Hepatocyte (in vitro differentiated cells): ENCODE results near the gene MAGI3. TPM values are rescaled to one million over a fixed set of nuclear protein-coding genes. Genes with fewer than 3 reads are reported as not detected.
A peak's percentile ranks its signal among the peaks of the same experiment; 100 is the strongest.

Experiments
- DNase-seq: peaks from one replicate; pipeline ENCODE4 v3.0.0-alpha.2; 2016; ENCODE audit warnings: low spot score
- H2AFZ ChIP-seq: fragments of 200-600 bp; sonication (generic); 2 replicates; pipeline ENCODE4 v1.6.0; 2016; ENCODE audit warnings: antibody characterized with exemption, mild to moderate bottlenecking
- H3K27ac ChIP-seq: fragments of 200-600 bp; sonication (generic); 2 replicates; pipeline ENCODE4 v1.5.1; 2016; ENCODE audit warnings: mild to moderate bottlenecking
- H3K27me3 ChIP-seq: fragments of 200-600 bp; sonication (generic); 2 replicates; pipeline ENCODE4 v1.6.1; 2016
- H3K36me3 ChIP-seq: fragments of 200-600 bp; sonication (generic); replicated peaks from 2 replicates; pipeline ENCODE4 v1.5.1; 2016; ENCODE audit warnings: low read depth; ENCODE audit not compliant: insufficient read depth
- H3K4me1 ChIP-seq: fragments of 200-600 bp; sonication (generic); 2 replicates; pipeline ENCODE4 v1.5.1; 2016; ENCODE audit warnings: mild to moderate bottlenecking, moderate library complexity; ENCODE audit not compliant: insufficient read depth
- H3K4me2 ChIP-seq: fragments of 200-600 bp; sonication (generic); 2 replicates; pipeline ENCODE4 v1.6.0; 2016
- H3K4me3 ChIP-seq: fragments of 200-600 bp; sonication (generic); 2 replicates; pipeline ENCODE4 v1.5.1; 2016; ENCODE audit warnings: mild to moderate bottlenecking
- H3K79me2 ChIP-seq: fragments of 200-600 bp; sonication (generic); 2 replicates; pipeline ENCODE4 v1.6.0; 2017; ENCODE audit warnings: mild to moderate bottlenecking
- H3K9me2 ChIP-seq: fragments of 200-600 bp; sonication (generic); replicated peaks from 2 replicates; pipeline ENCODE4 v1.6.0; 2017; ENCODE audit warnings: mild to moderate bottlenecking; ENCODE audit not compliant: insufficient read depth
- H3K9me3 ChIP-seq: fragments of 200-600 bp; sonication (generic); 2 replicates; pipeline ENCODE4 v1.5.1; 2016; ENCODE audit warnings: low read depth, mild to moderate bottlenecking
- H4K20me1 ChIP-seq: fragments of 200-600 bp; sonication (generic); 2 replicates; pipeline ENCODE4 v1.6.0; 2016; ENCODE audit warnings: mild to moderate bottlenecking; ENCODE audit not compliant: insufficient read depth, poor library complexity, severe bottlenecking
- CTCF ChIP-seq: fragments of 200-600 bp; sonication (generic); IDR thresholded peaks from 2 replicates; pipeline ENCODE4 v1.5.1; 2016; ENCODE audit warnings: antibody characterized with exemption, mild to moderate bottlenecking; ENCODE audit not compliant: poor library complexity
- EZH2 ChIP-seq: fragments of 200-600 bp; sonication (generic); IDR thresholded peaks from 2 replicates; pipeline ENCODE4 v1.6.1; 2016; ENCODE audit warnings: antibody characterized with exemption, mild to moderate bottlenecking, borderline replicate concordance
- EZH2phosphoT487 ChIP-seq: fragments of 200-600 bp; sonication (generic); IDR thresholded peaks from one replicate; pipeline ENCODE4 v1.6.1; 2018; ENCODE audit warnings: antibody characterized with exemption, mild to moderate bottlenecking, low read depth, moderate library complexity; ENCODE audit not compliant: unreplicated experiment, severe bottlenecking
- WGBS: methylation state at CpG from one replicate; pipeline ENCODE4 v1.1.6; 2016; ENCODE audit warnings: low lambda C conversion rate; ENCODE audit errors: missing lambda C conversion rate; 5-methylcytosine and 5-hydroxymethylcytosine counted together
- polyA plus RNA-seq: library from polyadenylated mRNA; unstranded; fragments of >200 nt; fragmentation: Nextera tagmentation; extraction: Ambion mirVana; gene quantifications from 2 replicates; pipeline ENCODE4 v1.2.1, GENCODE V29; 2016
- total RNA-seq: library from RNA; depleted of rRNA; stranded (reverse); fragments of >200 nt; gene quantifications from 2 replicates; pipeline ENCODE4 v1.2.3, GENCODE V29; 2014

Gene MAGI3
- total and polyA plus RNA-seq, 2 experiments from 2014 or later, result 15.9 to 22.4 TPM

DNA sequence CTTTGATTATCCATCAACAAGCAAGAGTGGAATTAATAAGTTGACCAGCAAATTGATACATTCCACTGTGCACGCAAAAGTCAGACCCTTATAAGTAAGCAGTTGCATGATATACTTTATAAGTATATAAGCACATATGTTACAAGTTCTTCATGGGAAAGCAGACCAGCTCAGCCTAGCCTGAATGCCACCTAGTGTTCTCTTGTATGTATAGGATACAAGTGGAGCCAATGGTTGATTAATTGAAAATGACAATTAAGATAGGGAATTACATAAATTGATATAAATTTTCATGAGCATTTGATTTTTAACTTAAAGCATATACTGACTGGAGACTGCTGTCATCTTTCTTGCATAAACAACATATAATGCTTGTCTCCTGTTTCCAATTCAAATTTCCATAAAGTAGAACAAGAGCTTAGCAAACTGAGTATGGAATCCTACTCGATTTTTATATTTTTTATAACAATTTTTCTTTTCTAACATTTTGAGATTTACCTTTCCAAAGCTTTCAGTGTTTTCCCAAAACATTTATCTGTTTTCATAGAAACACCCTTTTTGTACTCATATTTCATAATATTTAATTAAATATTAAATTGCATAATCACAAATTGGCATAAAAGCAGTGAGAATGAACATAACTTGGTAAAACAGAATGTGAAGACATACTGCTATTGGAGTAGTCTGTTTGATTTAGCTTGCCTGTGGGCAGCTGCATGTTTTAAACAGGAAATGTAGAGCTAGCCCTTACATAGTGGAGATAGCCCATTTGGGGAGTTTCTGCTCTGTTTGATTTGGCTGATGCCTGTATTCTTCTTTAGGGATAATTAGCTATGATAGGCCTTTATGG lies 62.8 kb downstream of the MAGI3 start:
- WGBS, result 70% methylated on average over 2 of the region's 2 CpGs
- Histone ChIP-seq H3K9me3 (no peaks in the 10 kb centered on the region), H3K27me3 (no peaks in the 10 kb centered on the region), H3K79me2 (peaks cover 78% of the 10 kb centered on the region), H3K4me2 (no peak overlapping the region), H3K4me3 (no peak overlapping the region), H3K27ac (no peak overlapping the region), H2AFZ (no peak overlapping the region), H4K20me1 (no peaks in the 10 kb centered on the region), H3K4me1 (peaks cover 4% of the 10 kb centered on the region), H3K9me2 (no peaks in the 10 kb centered on the region), H3K36me3 (no peaks in the 10 kb centered on the region)
- TF ChIP-seq EZH2phosphoT487 (no peak), CTCF (peak; percentile 59), EZH2 (no peak)
- DNase-seq, result peak; percentile 44

DNA sequence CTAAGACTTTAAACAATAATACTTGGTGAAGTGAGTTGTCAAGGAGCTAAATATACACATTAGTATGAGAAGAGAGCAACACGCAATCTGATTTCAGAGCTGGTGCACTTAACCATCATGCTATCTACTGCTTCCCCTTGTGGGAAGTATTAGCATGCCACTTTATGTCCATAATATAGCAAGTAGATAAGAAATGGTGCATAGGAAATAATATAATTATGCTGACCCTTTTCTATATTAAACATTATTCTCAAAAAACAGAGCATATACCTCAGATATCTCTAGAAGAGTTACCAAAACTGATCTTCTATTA lies 63.4 kb downstream of the MAGI3 start:
- H3K27me3 ChIP-seq, result no peaks in the 10 kb centered on the region
- no peak overlapping the region for H2AFZ ChIP-seq
- no peak overlapping the region for H3K27ac ChIP-seq
- H3K9me2 ChIP-seq, result no peaks in the 10 kb centered on the region
- no peaks in the 10 kb centered on the region for H3K9me3 ChIP-seq
- no peaks in the 10 kb centered on the region for H4K20me1 ChIP-seq
- H3K36me3 ChIP-seq, result no peaks in the 10 kb centered on the region
- no peak overlapping the region for H3K4me2 ChIP-seq
- no peak overlapping the region for H3K4me3 ChIP-seq
- no peak for TF ChIP-seq EZH2
- TF ChIP-seq EZH2phosphoT487, result no peak
- no peak for TF ChIP-seq CTCF
- 89% methylated on average over 1 of the region's 1 CpG for WGBS
- H3K4me1 ChIP-seq, result peaks cover 4% of the 10 kb centered on the region
- peaks cover 78% of the 10 kb centered on the region for H3K79me2 ChIP-seq
- DNase-seq, result no peak

GRCh38 chr1:113455374-113455773 lies 65.1 kb downstream of the MAGI3 start:
- no peaks in the 10 kb centered on the region for H4K20me1 ChIP-seq
- H3K27ac ChIP-seq, result no peak overlapping the region
- peaks cover 4% of the 10 kb centered on the region for H3K4me1 ChIP-seq
- no peaks in the 10 kb centered on the region for H3K27me3 ChIP-seq
- peaks cover 76% of the 10 kb centered on the region for H3K79me2 ChIP-seq
- no peak overlapping the region for H3K4me3 ChIP-seq
- no peaks in the 10 kb centered on the region for H3K36me3 ChIP-seq
- no peaks in the 10 kb centered on the region for H3K9me3 ChIP-seq
- H3K4me2 ChIP-seq, result no peak overlapping the region
- TF ChIP-seq EZH2 (no peak), CTCF (no peak), EZH2phosphoT487 (no peak)
- H3K9me2 ChIP-seq, result no peaks in the 10 kb centered on the region
- WGBS, result 89% methylated on average over 1 of the region's 1 CpG
- no peak for DNase-seq
- no peak overlapping the region for H2AFZ ChIP-seq
